Ovary (tissue), 3 donors: ENCODE measurements around the gene GOPC.

Source experiments
- POLR2A ChIP-seq: fragments of 450-650 bp; IDR thresholded peaks from one replicate; pipeline ENCODE4 v1.6.1; 2017; ENCODE audit warnings: antibody characterized with exemption, mild to moderate bottlenecking, moderate library complexity
- TF ChIP-seq, protein P1 (sequence below), 3 donors: fragments of 450-650 bp in 2 of 3; fragments of 200-600 bp in 1 of 3; IDR thresholded peaks; one replicate each; pipeline versions ENCODE4 v1.5.1 to v1.8.0; 2016 to 2022; ENCODE audit warnings: antibody characterized with exemption in 3 of 3, mild to moderate bottlenecking in 1 of 3
- donor health status: DM: no; HTN: no; CAD: no.

DNA sequence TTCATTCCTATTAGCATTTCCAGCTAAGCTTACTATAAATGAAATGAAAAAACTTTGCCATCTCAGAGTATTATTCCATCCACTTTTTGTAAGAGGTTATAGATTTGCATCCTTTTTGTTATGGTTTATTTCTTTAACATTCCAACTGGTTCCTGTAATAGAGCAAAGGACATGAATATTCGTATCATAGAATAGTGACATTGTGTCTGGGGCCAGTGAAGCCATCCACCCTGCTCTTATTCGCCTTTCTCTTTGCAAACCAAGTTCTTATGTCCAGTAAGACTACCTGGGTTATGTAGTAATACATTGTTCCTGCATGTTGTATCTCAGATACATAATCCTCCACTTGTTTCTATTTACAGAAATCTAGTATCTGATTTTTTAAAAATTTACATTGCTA, 76.7 kb downstream of the GOPC start:
- TF ChIP-seq, protein P1, sequence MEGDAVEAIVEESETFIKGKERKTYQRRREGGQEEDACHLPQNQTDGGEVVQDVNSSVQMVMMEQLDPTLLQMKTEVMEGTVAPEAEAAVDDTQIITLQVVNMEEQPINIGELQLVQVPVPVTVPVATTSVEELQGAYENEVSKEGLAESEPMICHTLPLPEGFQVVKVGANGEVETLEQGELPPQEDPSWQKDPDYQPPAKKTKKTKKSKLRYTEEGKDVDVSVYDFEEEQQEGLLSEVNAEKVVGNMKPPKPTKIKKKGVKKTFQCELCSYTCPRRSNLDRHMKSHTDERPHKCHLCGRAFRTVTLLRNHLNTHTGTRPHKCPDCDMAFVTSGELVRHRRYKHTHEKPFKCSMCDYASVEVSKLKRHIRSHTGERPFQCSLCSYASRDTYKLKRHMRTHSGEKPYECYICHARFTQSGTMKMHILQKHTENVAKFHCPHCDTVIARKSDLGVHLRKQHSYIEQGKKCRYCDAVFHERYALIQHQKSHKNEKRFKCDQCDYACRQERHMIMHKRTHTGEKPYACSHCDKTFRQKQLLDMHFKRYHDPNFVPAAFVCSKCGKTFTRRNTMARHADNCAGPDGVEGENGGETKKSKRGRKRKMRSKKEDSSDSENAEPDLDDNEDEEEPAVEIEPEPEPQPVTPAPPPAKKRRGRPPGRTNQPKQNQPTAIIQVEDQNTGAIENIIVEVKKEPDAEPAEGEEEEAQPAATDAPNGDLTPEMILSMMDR (IDR thresholded peaks at IDR 0.05) = no peak
- TF ChIP-seq POLR2A = no peak
